Measurements from ENCODE around the gene RELN. TPM values are rescaled to one million over a fixed set of nuclear protein-coding genes. Genes with fewer than 3 reads are reported as not detected.

Gene RELN
- total and polyA plus RNA-seq, 10 of the 15 experiments (the other 5 are each of a cell fraction or from before 2014, with no cell fraction given) = 0.11 to 0.21 TPM; not detected in 8

DNA sequence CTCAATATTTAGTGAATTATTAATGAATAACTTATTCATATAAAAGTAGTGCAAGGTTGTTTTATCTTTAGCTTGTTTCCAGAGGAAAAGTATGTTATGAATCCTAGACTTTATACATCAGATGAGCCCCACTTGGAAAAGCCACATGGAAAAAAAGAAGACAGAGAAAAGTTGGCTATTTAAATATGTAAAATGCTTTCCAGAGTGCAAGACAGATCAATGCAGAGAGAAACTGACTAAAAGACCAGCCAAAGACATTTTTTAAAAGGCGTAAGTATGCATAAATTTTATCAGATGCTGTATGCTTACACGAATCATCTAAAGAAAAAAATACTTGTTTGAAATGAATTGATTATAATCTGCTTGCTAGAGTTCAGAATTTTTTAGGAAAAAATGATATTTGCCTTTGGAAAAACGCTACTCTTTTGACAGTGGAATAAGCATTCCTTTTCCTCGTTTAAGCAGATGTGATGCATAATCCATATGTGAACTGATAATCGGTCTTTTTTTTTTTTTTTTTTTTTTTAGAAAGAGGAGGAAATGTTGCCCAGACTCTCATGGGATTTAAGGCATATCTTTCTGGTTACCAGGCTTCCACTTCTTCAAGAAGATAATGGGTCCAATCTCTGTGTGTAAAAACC, 70.7 kb downstream of the RELN start:
- no TSS peak for BruUV-seq (replicated peaks)
- 3% methylated on average over 5 of the region's 5 CpGs for WGBS (ENCODE audit: insufficient coverage, insufficient replicate concordance, low lambda C conversion rate, missing lambda C conversion rate)
- H4K20me1 ChIP-seq (ENCODE audit: control insufficient read depth, insufficient read depth) = no peaks in the 10 kb centered on the region
- H3K9me3 ChIP-seq (replicated peaks; ENCODE audit: control insufficient read depth, insufficient read depth, low read length) = no peaks in the 10 kb centered on the region
- ChIA-PET RAD21 (ENCODE audit: unreplicated experiment) (no interaction called here), POLR2A (no interaction called here), CTCF (interaction anchor here (0.8 kb wide), 1 partner anchor 15 kb away, joined by 3 read pairs; no protein-coding TSS in a partner anchor), SMC1A (ENCODE audit: uncharacterized antibody, unreplicated experiment) (no interaction called here)
- intact Hi-C loops (cut with micrococcal nuclease; ENCODE audit: unreplicated experiment) (no loop called here), in situ Hi-C loops (cut with MboI) (no loop called here)
- no peak overlapping the region for H3K4me2 ChIP-seq (ENCODE audit: control insufficient read depth, insufficient read depth)
- FAIRE-seq (no peak), ATAC-seq (no peak), DNase-seq (ENCODE audit: low read depth, low spot score) (no peak)
- no peaks in the 10 kb centered on the region; a peak in 1 of 4 replicates for H3K27me3 ChIP-seq (replicated peaks in 1 of 2; ENCODE audit: control insufficient read depth in 2 of 2, insufficient read depth in 2 of 2, low read length in 1 of 2)
- no peaks in the 10 kb centered on the region for H3K4me1 ChIP-seq (ENCODE audit: control insufficient read depth, insufficient read depth, low read length)
- H3K36me3 ChIP-seq (ENCODE audit: control insufficient read depth in 2 of 2, insufficient read depth in 2 of 2, low read length in 1 of 2) = no peaks in the 10 kb centered on the region
- TF ChIP-seq, protein P1, sequence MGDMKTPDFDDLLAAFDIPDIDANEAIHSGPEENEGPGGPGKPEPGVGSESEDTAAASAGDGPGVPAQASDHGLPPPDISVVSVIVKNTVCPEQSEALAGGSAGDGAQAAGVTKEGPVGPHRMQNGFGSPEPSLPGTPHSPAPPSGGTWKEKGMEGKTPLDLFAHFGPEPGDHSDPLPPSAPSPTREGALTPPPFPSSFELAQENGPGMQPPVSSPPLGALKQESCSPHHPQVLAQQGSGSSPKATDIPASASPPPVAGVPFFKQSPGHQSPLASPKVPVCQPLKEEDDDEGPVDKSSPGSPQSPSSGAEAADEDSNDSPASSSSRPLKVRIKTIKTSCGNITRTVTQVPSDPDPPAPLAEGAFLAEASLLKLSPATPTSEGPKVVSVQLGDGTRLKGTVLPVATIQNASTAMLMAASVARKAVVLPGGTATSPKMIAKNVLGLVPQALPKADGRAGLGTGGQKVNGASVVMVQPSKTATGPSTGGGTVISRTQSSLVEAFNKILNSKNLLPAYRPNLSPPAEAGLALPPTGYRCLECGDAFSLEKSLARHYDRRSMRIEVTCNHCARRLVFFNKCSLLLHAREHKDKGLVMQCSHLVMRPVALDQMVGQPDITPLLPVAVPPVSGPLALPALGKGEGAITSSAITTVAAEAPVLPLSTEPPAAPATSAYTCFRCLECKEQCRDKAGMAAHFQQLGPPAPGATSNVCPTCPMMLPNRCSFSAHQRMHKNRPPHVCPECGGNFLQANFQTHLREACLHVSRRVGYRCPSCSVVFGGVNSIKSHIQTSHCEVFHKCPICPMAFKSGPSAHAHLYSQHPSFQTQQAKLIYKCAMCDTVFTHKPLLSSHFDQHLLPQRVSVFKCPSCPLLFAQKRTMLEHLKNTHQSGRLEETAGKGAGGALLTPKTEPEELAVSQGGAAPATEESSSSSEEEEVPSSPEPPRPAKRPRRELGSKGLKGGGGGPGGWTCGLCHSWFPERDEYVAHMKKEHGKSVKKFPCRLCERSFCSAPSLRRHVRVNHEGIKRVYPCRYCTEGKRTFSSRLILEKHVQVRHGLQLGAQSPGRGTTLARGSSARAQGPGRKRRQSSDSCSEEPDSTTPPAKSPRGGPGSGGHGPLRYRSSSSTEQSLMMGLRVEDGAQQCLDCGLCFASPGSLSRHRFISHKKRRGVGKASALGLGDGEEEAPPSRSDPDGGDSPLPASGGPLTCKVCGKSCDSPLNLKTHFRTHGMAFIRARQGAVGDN (IDR thresholded peaks at IDR 0.05) = no peak
- no peak for TF ChIP-seq MTA2 (IDR thresholded peaks at IDR 0.05; ENCODE audit: low read depth)
- no peak for TF ChIP-seq CREM (IDR thresholded peaks at IDR 0.05; ENCODE audit: low read depth)
- TF ChIP-seq, protein P2, sequence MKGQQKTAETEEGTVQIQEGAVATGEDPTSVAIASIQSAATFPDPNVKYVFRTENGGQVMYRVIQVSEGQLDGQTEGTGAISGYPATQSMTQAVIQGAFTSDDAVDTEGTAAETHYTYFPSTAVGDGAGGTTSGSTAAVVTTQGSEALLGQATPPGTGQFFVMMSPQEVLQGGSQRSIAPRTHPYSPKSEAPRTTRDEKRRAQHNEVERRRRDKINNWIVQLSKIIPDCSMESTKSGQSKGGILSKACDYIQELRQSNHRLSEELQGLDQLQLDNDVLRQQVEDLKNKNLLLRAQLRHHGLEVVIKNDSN (IDR thresholded peaks at IDR 0.05; ENCODE audit: borderline replicate concordance, extremely low read length, insufficient read depth, low read depth, low read length) = no peak
- no peak for TF ChIP-seq PAX8 (IDR thresholded peaks at IDR 0.05)
- TF ChIP-seq GABPA (IDR thresholded peaks at IDR 0.05; ENCODE audit: low read depth) = no peak
- no peak for TF ChIP-seq ZNF384 (IDR thresholded peaks at IDR 0.05; ENCODE audit: borderline replicate concordance, low read depth, low read length)
- no peak for TF ChIP-seq FOS (IDR thresholded peaks at IDR 0.05; ENCODE audit: borderline replicate concordance, extremely low read depth, insufficient read length)
- TF ChIP-seq RBBP5 (conservative IDR thresholded peaks at IDR 0.05) = no peak
- no peak for TF ChIP-seq NR2F1 (conservative IDR thresholded peaks at IDR 0.05)
- no peak for TF ChIP-seq SMARCA5 (IDR thresholded peaks at IDR 0.05)
- TF ChIP-seq, protein P3, sequence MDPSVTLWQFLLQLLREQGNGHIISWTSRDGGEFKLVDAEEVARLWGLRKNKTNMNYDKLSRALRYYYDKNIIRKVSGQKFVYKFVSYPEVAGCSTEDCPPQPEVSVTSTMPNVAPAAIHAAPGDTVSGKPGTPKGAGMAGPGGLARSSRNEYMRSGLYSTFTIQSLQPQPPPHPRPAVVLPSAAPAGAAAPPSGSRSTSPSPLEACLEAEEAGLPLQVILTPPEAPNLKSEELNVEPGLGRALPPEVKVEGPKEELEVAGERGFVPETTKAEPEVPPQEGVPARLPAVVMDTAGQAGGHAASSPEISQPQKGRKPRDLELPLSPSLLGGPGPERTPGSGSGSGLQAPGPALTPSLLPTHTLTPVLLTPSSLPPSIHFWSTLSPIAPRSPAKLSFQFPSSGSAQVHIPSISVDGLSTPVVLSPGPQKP (IDR thresholded peaks at IDR 0.05; ENCODE audit: low read depth, low read length) = no peak
- no peak for TF ChIP-seq TCF7 (IDR thresholded peaks at IDR 0.05; ENCODE audit: borderline replicate concordance)
- H3K27ac ChIP-seq (ENCODE audit: control insufficient read depth, insufficient read depth) = no peak overlapping the region
- no peak overlapping the region for H3K9ac ChIP-seq (ENCODE audit: control insufficient read depth, insufficient read depth, low read length)
- no peaks in the 10 kb centered on the region for H3K79me2 ChIP-seq (ENCODE audit: control insufficient read depth, insufficient read depth, low read length)
- no peak overlapping the region for H2AFZ ChIP-seq (ENCODE audit: control insufficient read depth, low read depth, low read length)
- H3K4me3 ChIP-seq = no peak overlapping the region

Data from GM12878 (cell line).